ENCODE results near the gene TGFBR2. TPM values are rescaled to one million over a fixed set of nuclear protein-coding genes. Genes with fewer than 3 reads are reported as not detected.

TGFBR2 gene
- total RNA-seq, 2 donors from 2014 or later, result 91.8 to 143 TPM

GRCh38 chr3:30692498-30693130, 86.2 kb downstream of the TGFBR2 start:
- no peak for TF ChIP-seq CTCF (IDR thresholded peaks at IDR 0.05)
- TF ChIP-seq POLR2A (IDR thresholded peaks at IDR 0.05), result no peak
- intact Hi-C loops (cut with DNase I), result no loop called here
- ATAC-seq (no peak), DNase-seq (no peak)
- Histone ChIP-seq H3K4me1 (peaks cover 57% of the 10 kb centered on the region), H3K9me3 (no peaks in the 10 kb centered on the region), H3K4me3 (no peak overlapping the region), H3K27me3 (no peaks in the 10 kb centered on the region), H3K36me3 (replicated peaks in 1 of 2; ENCODE audit: insufficient read depth in 1 of 2, low read depth in 2 of 2) (peaks cover 0 to 6% of the 10 kb centered on the region in 2 donors), H3K27ac (no peak overlapping the region)
- 67 to 71% methylated on average over 3 of the region's 3 CpGs for WGBS, 2 donors

GRCh38 chr3:30693470-30694120, 87.2 kb downstream of the TGFBR2 start:
- peak; percentile 51 to 84 (median 81) for TF ChIP-seq CTCF (IDR thresholded peaks at IDR 0.05)
- TF ChIP-seq POLR2A (IDR thresholded peaks at IDR 0.05), result no peak
- H3K27me3 ChIP-seq, result no peaks in the 10 kb centered on the region
- H3K9me3 ChIP-seq, result no peaks in the 10 kb centered on the region
- intact Hi-C loops (cut with DNase I), result no loop called here
- peak; percentile 23 to 60 (median 38) for DNase-seq
- H3K36me3 ChIP-seq (replicated peaks in 1 of 2; ENCODE audit: insufficient read depth in 1 of 2, low read depth in 2 of 2), result peaks cover 0 to 6% of the 10 kb centered on the region in 2 donors
- no peak overlapping the region for H3K4me3 ChIP-seq
- no peak overlapping the region for H3K27ac ChIP-seq
- peaks cover 47% of the 10 kb centered on the region for H3K4me1 ChIP-seq
- ATAC-seq, result peak; percentile 63
- WGBS, 2 donors, result 4 to 5% methylated on average over 2 of the region's 2 CpGs

GRCh38 chr3:30694148-30694547, 87.7 kb downstream of the TGFBR2 start:
- 58 to 64% methylated on average over 3 of the region's 3 CpGs for WGBS, 2 donors
- Histone ChIP-seq H3K9me3 (no peaks in the 10 kb centered on the region), H3K4me1 (peaks cover 42% of the 10 kb centered on the region), H3K4me3 (no peak overlapping the region), H3K27me3 (no peaks in the 10 kb centered on the region), H3K27ac (no peak overlapping the region), H3K36me3 (replicated peaks in 1 of 2; ENCODE audit: insufficient read depth in 1 of 2, low read depth in 2 of 2) (peaks cover 0 to 6% of the 10 kb centered on the region in 2 donors)
- TF ChIP-seq POLR2A (IDR thresholded peaks at IDR 0.05) (no peak), CTCF (IDR thresholded peaks at IDR 0.05) (no peak)
- ATAC-seq (no peak), DNase-seq (no peak)
- intact Hi-C loops (cut with DNase I), result no loop called here

- TF ChIP-seq CTCF (IDR thresholded peaks at IDR 0.05) (no peak), POLR2A (IDR thresholded peaks at IDR 0.05) (no peak)
- intact Hi-C loops (cut with DNase I), result no loop called here
- H3K36me3 ChIP-seq (replicated peaks in 1 of 2; ENCODE audit: insufficient read depth in 1 of 2, low read depth in 2 of 2), result peaks cover 0 to 6% of the 10 kb centered on the region in 2 donors
- WGBS, 2 donors, result 89 to 90% methylated on average over 3 of the region's 3 CpGs
- H3K9me3 ChIP-seq, result no peaks in the 10 kb centered on the region
- H3K4me3 ChIP-seq, result no peak overlapping the region
- DNase-seq, result no peak
- no peaks in the 10 kb centered on the region for H3K27me3 ChIP-seq
- no peak overlapping the region for H3K27ac ChIP-seq
- no peak for ATAC-seq
- peaks cover 36% of the 10 kb centered on the region for H3K4me1 ChIP-seq
Measured at GRCh38 chr3:30694668-30695067, 88.3 kb downstream of the TGFBR2 start.
